GM12878 (cell line): ENCODE results near the gene STAT5A. TPM values are rescaled to one million over a fixed set of nuclear protein-coding genes. Genes with fewer than 3 reads are reported as not detected.
A peak's percentile ranks its signal among the peaks of the same experiment; 100 is the strongest.

Experiments used
- CBFB ChIP-seq: IDR thresholded peaks from 2 replicates; pipeline ENCODE4 v1.6.1; 2016; ENCODE audit warnings: antibody characterized with exemption, low read depth
- E2F8 ChIP-seq: fragments of 450-650 bp; IDR thresholded peaks from 2 replicates; pipeline ENCODE4 v1.6.1; 2018; ENCODE audit warnings: mild to moderate bottlenecking, low read depth, moderate library complexity; ENCODE audit not compliant: partially characterized antibody
- EED ChIP-seq: sonication (generic); IDR thresholded peaks from 2 replicates; pipeline ENCODE4 v1.6.1; 2016; ENCODE audit warnings: antibody characterized with exemption, low read depth
- ETV6 ChIP-seq, 2 experiments: fragments of 450-650 bp in 1 of 2; IDR thresholded peaks in 1 of 2; conservative IDR thresholded peaks in 1 of 2; 2 replicates each; pipeline ENCODE4 v1.6.1; 2014; ENCODE audit warnings: antibody characterized with exemption in 1 of 2, borderline replicate concordance in 1 of 2, low read depth in 1 of 2, mild to moderate bottlenecking in 1 of 2, moderate library complexity in 1 of 2
- HDAC2 ChIP-seq: fragments of 200-600 bp; sonication (generic); IDR thresholded peaks from 2 replicates; pipeline ENCODE4 v1.6.1; 2017
- LARP7 ChIP-seq: fragments of 450-650 bp; IDR thresholded peaks from 2 replicates; pipeline ENCODE4 v1.6.1; 2017; ENCODE audit warnings: mild to moderate bottlenecking
- MLLT1 ChIP-seq: fragments of 450-650 bp; IDR thresholded peaks from 2 replicates; pipeline ENCODE4 v1.6.1; 2016; ENCODE audit warnings: mild to moderate bottlenecking
- PAX5 ChIP-seq: IDR thresholded peaks from 2 replicates; pipeline ENCODE4 v1.6.1; 2011; ENCODE audit warnings: low read depth, low read length, borderline replicate concordance
- RUNX3 ChIP-seq: IDR thresholded peaks from 2 replicates; pipeline ENCODE4 v1.6.1; 2012; ENCODE audit warnings: low read length, inconsistent platforms
- SUPT20H ChIP-seq: IDR thresholded peaks from 2 replicates; pipeline ENCODE4 v1.6.1; 2011; ENCODE audit warnings: low read depth, mild to moderate bottlenecking, low read length, moderate library complexity, borderline replicate concordance; ENCODE audit not compliant: control insufficient read depth
- ZNF217 ChIP-seq: fragments of 450-650 bp; IDR thresholded peaks from 2 replicates; pipeline ENCODE4 v1.6.1; 2017; ENCODE audit warnings: antibody characterized with exemption, mild to moderate bottlenecking
- polyA plus RNA-seq, 11 experiments: library from polyadenylated mRNA; depleted of rRNA in 4 of 11; unstranded in 6 of 11; stranded (reverse) in 5 of 11; fragments of >200 nt; fragmentation: Nextera tagmentation in 4 of 11; fragmentation: Illumina TruSeq in 1 of 11; extraction: Ambion mirVana in 4 of 11; extraction: Trizol in 1 of 11; gene quantifications; 1 replicate in 1 of 11; 2 replicates in 10 of 11; pipeline versions ENCODE4 v1.2.1 to v1.2.3, GENCODE V29; 2011 to 2016; ENCODE audit warnings: inconsistent platforms in 2 of 11, missing spikeins in 2 of 11, low read depth in 1 of 11
- total RNA-seq, 4 experiments: library from RNA; depleted of rRNA in 3 of 4; stranded (reverse); fragments of >200 nt in 3 of 4; fragmentation: Illumina TruSeq in 1 of 4; extraction: Trizol in 1 of 4; gene quantifications; 2 replicates each; pipeline versions ENCODE4 v1.2.1 to v1.2.3, GENCODE V29; 2013 to 2021
- TF ChIP-seq, protein P1 (sequence below): fragments of 450-650 bp; IDR thresholded peaks from 2 replicates; pipeline ENCODE4 v1.6.1; 2016; ENCODE audit warnings: mild to moderate bottlenecking, moderate library complexity, borderline replicate concordance
- TF ChIP-seq, protein P2 (sequence below): fragments of 450-650 bp; IDR thresholded peaks from 2 replicates; pipeline ENCODE4 v1.6.1; 2017; ENCODE audit warnings: mild to moderate bottlenecking, moderate library complexity
- TF ChIP-seq, protein P3 (sequence below): IDR thresholded peaks from 2 replicates; pipeline ENCODE4 v1.6.1; 2011; ENCODE audit warnings: mild to moderate bottlenecking, low read depth, low read length, moderate library complexity; ENCODE audit not compliant: insufficient replicate concordance

Gene STAT5A
- total and polyA plus RNA-seq, 10 of the 15 experiments (the other 5 are each of a cell fraction or from before 2014, with no cell fraction given): 14.8 to 86.4 (median 41.5) TPM

- TF ChIP-seq MLLT1 (no peak), LARP7 (no peak), E2F8 (no peak), ZNF217 (no peak), PAX5 (no peak), EED (no peak), SUPT20H (no peak), ETV6 (conservative IDR thresholded peaks at IDR 0.05 in 1 of 2, IDR thresholded peaks at IDR 0.05 in 1 of 2; ENCODE audit: borderline replicate concordance in 1 of 2, low read depth in 1 of 2) (no peak), HDAC2 (no peak), RUNX3 (peak; percentile 90), CBFB (peak; percentile 48; the same call in 1 of the 2 replicates)
- TF ChIP-seq, protein P1, sequence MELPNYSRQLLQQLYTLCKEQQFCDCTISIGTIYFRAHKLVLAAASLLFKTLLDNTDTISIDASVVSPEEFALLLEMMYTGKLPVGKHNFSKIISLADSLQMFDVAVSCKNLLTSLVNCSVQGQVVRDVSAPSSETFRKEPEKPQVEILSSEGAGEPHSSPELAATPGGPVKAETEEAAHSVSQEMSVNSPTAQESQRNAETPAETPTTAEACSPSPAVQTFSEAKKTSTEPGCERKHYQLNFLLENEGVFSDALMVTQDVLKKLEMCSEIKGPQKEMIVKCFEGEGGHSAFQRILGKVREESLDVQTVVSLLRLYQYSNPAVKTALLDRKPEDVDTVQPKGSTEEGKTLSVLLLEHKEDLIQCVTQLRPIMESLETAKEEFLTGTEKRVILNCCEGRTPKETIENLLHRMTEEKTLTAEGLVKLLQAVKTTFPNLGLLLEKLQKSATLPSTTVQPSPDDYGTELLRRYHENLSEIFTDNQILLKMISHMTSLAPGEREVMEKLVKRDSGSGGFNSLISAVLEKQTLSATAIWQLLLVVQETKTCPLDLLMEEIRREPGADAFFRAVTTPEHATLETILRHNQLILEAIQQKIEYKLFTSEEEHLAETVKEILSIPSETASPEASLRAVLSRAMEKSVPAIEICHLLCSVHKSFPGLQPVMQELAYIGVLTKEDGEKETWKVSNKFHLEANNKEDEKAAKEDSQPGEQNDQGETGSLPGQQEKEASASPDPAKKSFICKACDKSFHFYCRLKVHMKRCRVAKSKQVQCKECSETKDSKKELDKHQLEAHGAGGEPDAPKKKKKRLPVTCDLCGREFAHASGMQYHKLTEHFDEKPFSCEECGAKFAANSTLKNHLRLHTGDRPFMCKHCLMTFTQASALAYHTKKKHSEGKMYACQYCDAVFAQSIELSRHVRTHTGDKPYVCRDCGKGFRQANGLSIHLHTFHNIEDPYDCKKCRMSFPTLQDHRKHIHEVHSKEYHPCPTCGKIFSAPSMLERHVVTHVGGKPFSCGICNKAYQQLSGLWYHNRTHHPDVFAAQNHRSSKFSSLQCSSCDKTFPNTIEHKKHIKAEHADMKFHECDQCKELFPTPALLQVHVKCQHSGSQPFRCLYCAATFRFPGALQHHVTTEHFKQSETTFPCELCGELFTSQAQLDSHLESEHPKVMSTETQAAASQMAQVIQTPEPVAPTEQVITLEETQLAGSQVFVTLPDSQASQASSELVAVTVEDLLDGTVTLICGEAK: no peak
- TF ChIP-seq, protein P2, sequence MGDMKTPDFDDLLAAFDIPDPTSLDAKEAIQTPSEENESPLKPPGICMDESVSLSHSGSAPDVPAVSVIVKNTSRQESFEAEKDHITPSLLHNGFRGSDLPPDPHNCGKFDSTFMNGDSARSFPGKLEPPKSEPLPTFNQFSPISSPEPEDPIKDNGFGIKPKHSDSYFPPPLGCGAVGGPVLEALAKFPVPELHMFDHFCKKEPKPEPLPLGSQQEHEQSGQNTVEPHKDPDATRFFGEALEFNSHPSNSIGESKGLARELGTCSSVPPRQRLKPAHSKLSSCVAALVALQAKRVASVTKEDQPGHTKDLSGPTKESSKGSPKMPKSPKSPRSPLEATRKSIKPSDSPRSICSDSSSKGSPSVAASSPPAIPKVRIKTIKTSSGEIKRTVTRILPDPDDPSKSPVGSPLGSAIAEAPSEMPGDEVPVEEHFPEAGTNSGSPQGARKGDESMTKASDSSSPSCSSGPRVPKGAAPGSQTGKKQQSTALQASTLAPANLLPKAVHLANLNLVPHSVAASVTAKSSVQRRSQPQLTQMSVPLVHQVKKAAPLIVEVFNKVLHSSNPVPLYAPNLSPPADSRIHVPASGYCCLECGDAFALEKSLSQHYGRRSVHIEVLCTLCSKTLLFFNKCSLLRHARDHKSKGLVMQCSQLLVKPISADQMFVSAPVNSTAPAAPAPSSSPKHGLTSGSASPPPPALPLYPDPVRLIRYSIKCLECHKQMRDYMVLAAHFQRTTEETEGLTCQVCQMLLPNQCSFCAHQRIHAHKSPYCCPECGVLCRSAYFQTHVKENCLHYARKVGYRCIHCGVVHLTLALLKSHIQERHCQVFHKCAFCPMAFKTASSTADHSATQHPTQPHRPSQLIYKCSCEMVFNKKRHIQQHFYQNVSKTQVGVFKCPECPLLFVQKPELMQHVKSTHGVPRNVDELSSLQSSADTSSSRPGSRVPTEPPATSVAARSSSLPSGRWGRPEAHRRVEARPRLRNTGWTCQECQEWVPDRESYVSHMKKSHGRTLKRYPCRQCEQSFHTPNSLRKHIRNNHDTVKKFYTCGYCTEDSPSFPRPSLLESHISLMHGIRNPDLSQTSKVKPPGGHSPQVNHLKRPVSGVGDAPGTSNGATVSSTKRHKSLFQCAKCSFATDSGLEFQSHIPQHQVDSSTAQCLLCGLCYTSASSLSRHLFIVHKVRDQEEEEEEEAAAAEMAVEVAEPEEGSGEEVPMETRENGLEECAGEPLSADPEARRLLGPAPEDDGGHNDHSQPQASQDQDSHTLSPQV: no peak
- TF ChIP-seq, protein P3, sequence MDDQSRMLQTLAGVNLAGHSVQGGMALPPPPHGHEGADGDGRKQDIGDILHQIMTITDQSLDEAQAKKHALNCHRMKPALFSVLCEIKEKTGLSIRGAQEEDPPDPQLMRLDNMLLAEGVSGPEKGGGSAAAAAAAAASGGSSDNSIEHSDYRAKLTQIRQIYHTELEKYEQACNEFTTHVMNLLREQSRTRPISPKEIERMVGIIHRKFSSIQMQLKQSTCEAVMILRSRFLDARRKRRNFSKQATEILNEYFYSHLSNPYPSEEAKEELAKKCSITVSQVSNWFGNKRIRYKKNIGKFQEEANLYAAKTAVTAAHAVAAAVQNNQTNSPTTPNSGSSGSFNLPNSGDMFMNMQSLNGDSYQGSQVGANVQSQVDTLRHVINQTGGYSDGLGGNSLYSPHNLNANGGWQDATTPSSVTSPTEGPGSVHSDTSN: no peak
These were observed 27.3 kb downstream of the STAT5A start (continued) for GRCh38 chr17:42315402-42316156.
